Activated effector memory CD4-positive, alpha-beta T cell treated with anti-CD3 and anti-CD28 coated beads, Interleukin-2, amount 50 U/mL, for 16 hours (primary cell): ENCODE results near the gene XYLB.
"Not testable (repeated sequence)": the region's sequence is repeated elsewhere in the genome, so short reads cannot be mapped to it uniquely, and the experiment has no call there.

Experiments used
- DNase-seq: peaks from one replicate; pipeline ENCODE4 v3.0.0-alpha.2; 2020

XYLB gene

GRCh38 chr3:38346587-38347410 is at the start of gene XYLB:
Gene XYLB, plus strand, starts transcription at chr3:38346785. Its CDS starts 84 bp downstream, at chr3:38346869.
- peak; percentile 92 for DNase-seq

DNA sequence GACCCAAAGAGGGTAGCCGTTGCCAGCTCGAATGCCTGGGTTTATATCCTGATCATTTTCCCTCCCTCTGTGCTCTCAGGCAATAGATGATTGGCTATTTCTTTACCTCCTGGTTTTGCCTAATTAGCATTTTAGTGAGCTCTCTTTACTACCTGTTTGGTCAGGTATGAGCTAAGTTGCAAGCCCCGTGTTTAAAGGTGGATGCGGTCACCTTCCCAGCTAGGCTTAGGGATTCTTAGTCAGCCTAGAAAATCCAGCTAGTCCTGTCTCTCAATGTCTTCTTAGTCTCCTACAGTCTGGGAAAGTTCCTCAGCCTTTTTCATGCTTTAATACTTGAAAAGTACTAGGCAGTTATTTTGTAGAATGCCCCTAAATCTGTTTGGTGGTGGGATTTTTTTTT is 49.5 kb upstream of the XYLB start:
- DNase-seq = not testable (repeated sequence)

DNA sequence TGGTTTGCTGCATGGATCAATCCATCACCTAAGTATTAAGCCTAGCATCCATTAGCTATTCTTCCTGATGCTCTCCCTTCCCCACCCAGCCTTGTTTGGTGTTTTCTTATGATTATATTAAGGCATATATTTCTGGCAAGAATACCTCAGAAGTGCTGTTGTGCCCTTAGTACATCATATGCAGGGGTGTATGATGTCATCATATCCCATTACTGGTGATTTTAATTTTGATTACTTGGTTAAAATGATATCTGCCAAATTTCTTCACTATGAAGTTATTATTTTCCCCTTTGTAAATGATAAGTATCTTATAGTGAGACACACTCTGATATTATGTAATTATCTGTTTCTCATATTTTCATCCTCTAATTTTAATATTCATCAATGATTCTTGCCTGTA is 49.0 kb upstream of the XYLB start:
- DNase-seq = no peak

DNA sequence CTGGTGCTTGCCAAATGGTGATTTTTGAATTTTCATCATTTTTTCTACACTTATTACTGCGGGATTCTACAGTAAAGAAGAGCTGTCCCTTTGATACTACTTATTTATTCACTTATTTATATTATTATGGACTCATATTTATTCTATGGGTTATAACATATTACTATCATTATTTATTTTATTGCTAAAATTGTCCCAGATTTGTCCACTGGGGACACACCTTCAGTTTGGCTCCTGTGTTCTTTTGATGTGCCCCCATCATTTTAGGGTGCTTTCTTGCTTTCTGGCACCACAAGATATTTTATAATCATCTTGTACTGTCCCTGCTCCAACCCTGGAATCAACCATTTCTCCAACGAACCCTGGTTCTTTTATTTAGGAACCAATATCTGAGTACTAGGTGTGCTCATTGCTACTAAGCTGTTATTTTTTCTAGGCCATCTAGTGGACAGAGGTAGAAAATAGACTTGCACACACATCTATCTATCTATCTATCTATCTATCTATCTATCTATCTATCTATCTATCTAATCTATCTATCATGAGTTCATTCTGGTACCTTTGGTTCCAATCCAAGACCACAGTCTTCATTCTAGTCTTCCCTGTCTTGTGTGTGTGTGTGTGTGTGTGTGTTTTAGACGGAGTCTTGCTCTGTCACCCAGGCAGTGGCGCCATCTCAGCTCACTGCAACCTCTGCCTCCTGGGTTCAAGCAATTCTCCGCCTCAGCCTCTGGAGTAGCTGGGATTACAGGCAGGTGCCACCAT is 48.5 kb upstream of the XYLB start:
- DNase-seq = no peak

- DNase-seq = no peak
Observed at GRCh38 chr3:38306941-38307340, 39.6 kb upstream of the XYLB start.

DNA sequence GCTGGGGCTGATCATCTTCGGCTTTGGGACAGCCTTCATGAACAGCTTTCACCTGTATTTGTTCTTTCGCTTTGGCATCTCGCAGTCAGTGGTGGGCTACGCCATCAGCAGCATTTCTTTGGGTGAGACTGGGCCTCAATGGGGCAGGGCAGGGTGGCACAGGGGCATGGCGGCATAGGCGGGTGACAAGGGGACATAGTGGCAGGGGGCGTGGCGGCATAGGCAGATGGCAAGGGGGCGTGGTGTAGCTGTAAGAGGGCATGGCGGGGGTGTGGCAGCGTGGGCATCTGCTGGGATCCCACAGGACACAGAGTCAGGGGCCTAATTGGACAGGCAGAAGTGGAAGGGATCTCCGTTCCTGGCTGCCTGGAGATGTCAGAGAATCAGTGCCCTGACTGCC is 39.0 kb upstream of the XYLB start:
- DNase-seq = no peak

DNA sequence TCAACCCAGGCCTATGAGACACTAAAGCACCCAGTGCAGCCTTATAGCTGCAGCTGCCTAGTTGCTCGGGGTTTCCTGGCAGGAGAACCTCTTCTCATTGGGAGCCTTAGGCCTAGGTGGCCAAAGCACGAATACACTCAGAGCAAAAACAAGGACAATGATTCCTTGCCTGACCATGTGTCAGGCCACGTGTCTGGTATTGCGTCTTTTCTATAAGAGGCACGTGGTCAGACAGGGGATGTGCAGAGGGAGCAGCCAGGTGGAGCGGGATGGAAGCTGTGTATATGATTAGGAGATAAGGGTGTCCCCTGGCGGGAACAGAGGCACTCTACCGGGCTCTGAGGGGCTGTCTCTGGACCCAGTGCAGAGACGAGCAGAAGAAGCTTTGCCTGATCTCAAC is 38.1 kb upstream of the XYLB start:
- no peak for DNase-seq

DNA sequence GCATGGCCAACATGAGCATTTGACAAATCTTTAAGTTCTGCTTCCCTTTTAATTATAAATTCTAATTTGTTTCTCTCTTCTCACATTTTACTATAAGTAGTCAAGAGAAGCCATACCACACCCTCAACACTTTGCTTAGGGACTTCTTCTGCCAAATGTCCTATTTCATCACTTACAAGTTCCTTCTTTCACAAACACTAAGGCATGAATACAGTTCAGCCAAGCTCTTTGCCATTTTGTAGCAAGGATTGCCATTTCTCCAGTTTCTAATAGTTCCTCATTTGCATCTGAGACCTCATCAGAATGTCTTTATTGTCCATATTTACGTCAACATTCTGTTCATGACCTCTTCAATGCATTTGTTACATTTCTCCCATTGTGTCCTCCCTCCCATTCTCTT is 35.1 kb upstream of the XYLB start:
- DNase-seq = no peak

DNA sequence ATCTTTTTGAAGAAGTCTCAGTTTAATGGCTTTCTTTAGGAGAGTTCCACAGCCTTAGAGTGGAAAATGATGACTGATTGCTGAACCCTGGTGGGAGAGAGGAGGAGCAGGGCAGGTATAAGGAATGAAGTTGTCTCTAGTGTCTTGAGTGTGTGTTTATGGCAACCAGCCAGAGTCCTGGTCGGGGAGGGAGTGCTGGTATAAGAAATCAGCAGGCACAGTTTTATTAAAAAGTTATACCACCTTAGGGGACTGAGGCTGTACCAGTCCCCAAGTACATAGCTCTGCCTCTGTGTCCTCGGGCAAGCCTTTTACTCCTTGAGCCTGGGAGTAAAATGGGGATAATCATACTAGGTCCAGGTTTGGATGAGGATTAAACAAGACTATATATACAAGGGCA is 34.6 kb upstream of the XYLB start:
- no peak for DNase-seq

DNA sequence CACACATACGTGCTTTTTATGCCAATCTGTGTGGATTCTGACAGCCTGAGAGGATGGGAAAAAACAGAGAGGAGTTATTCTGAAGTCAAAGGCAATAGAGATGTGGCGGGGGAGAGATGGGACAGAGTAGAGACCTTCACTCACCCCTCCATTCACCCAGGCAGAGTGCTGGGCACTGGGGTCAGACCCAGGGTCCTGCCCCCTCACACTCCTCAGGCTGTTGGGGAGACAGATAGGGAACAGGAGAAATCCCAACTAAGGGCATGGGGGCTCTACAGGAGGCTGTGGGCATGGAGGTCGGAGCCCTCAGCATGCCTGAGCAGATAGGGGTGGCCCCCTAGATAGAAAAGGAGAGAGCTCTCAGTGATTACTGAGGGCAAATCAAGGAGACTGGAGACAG is 34.2 kb upstream of the XYLB start:
- no peak for DNase-seq

DNA sequence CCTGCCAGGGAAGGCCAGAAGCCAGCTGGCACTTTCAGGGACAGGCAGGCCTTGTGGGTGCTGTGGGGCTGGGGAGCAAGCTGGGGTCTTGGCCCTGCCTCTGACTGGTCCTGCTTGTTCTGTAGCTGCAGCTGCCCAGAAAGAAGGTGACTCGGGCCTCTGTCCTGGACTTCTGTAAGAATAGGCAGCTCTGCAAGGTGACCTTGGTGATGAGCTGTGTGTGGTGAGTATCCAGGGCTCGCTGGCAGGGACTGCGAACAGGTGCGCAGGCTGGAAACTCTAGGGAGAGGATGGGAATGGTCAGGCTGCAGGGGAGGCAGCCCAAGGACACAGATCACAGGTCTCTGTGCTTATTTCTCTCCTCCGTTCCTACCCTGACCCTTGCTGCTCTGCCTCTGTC is 33.3 kb upstream of the XYLB start:
- no peak for DNase-seq

DNA sequence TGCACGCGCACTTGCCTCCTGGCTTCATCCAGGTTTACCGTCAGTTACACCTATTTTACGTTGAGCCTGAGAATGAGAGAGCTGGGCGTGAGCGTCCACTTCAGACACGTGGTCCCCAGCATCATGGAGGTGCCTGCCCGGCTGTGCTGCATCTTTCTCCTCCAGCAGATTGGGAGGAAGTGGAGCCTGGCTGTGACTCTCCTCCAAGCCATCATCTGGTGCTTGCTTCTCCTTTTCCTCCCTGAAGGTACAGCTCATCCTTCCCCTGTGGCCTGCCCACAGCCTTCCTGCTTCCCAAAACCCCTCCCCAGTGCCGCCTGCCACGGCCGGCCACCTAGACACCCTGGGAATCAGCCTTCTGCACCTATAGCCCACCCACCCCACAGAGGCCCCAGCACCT is 32.9 kb upstream of the XYLB start:
- no peak for DNase-seq

DNA sequence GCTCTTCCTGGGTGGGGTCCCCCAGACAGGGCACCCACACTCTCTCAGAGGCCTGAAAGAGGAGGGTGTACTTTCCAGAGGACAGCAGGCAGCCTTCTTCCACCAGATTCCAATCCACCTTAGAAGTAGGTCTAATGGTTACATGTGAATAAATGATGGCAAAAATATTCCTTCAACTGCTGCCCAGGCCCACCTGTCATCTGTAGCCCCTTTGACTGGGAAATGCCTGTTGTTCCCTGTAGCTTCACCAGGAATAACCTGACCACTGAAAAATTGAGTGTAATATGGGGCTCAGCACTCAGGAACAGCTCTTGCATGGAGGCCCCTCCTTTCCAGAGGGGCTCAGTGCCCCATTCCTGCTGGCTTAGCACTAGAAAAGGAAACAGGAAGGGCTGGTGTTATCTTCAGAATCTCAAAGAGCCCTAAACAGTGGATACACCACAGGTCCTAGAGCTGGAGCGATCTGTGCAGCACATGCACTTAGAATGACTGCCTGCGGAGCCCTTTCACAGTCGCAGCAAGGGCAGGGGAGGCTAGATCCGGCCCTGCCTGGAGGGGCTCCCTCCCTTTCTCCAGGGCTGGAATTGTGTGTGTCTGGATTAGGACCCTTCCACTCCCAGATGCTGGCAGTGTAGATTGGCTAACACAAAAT is 32.3 kb upstream of the XYLB start:
- no peak for DNase-seq

GRCh38 chr3:38314764-38315487 is 31.7 kb upstream of the XYLB start:
- no peak for DNase-seq

DNA sequence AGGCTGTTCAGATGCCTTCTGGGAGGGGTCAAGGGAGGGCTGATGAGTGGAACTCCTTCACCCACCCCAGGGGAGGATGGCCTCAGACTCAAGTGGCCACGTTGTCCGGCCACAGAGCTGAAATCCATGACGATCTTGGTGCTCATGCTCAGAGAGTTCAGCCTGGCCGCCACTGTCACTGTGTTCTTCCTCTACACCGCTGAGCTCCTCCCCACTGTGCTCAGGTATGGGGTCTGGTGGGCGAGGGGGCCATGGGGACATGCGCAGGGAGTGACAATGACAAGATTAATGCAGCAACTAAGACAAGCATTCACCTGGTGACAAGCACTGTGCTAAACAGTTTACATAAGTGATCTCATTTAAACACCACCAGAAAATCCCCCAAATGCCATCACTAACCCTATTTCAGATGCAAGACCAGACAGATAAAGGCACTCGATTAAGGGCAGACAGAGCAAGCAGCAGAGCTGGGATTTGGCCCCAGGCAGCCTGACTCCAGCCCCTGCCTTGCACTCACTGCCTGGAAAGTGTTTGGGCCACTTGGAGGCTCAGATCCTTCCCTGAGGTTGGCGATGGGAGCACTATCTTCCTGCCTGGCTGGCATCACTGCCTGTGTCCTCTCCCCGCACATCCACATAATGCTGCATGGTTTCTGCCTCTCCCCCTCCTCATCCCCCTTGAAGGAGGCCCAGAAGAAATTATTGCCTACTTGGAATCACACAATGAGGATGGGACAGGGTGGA is 30.9 kb upstream of the XYLB start:
- DNase-seq = no peak

DNA sequence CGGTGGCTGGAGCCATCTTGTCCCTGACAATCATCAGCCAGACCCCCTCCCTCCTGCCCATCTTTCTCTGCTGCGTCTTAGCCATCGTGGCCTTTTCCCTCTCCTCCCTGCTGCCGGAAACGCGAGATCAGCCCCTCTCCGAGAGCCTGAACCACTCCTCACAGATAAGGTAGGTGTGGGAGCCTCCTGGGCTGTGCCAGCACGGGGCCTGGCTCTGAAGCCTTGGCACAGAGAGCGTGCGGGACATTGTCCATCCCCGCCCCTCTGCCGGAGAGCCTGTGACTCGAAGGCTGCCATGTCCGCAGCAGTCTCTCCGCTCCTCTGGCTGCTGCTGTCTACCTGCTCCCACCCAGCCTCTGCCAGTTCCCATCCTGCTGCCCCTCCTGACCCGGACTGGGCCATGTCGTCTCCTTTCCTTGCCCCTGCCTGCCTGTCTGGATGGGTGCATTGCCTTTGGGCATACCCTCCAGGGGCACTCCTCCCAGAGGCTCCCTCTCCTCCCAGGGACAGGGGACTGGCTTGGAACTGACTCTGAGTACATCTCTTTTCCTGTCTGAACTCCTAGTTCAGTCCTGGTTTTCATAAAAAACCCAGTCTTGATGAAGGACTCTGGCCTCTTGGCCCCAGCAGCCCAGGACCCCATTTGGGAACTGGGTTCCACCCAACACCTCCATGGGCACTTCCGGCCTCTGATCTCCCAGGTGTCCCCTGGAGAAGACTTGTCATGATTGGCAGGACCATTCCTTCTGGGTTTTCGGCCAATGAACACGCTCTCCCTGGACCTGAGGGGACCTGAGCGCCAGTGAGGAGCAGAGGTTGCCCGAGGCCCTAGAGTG is 30.0 kb upstream of the XYLB start:
- DNase-seq = no peak

DNA sequence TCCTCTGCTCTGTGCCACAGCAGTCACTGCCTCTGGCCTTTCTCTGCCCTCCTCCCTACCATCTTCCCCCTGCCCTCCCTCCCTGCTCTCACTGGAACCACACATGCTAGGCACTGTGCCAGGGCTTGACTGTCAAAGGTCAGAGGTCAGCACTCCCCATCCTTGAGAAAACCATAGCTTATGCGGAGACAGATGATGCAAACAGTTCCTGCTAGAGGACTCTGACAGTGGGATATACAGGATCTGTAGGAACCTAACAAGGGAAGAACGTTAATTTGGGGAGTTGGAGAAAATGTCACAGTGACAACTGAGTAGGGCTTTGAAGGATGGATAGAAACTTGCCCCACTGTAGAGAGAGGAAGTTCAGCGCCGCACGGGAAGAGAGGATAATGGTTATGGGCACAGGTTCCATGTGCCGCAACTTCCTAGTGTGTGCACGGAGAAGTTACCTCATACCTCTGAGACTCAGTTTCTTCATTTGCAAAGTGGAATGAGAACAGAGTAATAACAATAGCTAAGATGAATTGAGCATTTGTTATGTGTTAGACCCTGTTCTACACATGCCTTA is 29.3 kb upstream of the XYLB start:
- no peak for DNase-seq

DNA sequence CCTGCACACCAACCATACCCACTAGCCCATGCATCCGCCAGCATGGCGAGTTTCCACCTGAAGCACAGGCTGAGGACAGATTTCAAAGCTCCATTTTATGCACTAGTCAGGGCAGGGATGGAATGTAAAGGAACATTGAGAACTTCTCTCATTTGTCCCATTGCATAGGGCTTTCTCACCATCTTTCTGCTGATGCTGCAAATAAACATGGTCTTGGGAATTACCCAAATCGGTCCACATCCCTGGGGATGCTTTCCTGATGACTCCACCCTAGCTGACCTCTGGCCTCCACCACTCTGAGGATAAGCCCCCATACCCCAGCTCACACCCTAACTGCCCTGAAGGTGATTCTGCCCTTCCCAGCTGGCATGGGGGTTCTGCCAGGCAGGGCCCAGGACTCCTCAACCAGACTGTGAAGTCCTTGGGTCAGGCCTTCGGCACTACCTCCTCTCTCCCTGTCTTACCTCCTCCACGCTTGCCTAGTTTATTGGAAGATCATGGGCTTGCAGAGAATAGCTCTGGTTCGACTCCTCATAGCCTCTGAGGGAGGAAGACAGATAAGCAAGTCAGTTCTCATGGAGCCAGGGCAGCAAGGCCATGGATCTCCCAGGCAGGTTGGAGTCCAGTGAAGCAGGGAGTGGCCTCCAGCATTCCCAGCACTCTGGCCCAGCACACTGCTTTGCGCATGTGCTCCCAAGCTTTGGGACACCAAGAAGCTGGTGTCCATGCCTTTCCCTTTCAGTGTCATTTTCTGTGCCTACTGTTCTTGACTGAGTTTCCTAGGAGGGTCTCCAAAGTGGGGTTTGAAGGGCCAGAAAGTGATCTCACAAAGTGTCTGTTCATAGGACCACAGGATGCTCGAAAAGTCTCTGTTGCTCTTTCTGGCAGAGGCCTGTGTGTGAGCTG is 27.6 kb upstream of the XYLB start:
- no peak for DNase-seq

DNA sequence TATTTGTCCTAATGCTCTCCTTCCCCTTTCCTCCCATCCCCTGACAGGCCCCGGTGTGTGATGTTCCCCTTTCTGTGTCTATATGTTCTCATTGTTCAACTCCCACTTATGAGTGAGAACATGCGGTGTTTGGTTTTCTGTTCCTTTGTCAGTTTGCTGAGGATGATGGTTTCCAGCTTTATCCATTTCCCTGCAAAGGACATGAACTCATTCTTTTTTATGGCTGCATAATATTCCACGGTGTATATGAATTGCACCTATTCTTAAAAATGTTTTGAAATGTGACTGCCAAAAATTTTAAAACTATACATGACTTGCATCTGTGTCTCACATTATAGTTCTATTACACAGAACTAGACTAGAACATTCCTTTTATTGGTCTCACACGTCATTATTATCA is 25.9 kb upstream of the XYLB start:
- not testable (repeated sequence) for DNase-seq

DNA sequence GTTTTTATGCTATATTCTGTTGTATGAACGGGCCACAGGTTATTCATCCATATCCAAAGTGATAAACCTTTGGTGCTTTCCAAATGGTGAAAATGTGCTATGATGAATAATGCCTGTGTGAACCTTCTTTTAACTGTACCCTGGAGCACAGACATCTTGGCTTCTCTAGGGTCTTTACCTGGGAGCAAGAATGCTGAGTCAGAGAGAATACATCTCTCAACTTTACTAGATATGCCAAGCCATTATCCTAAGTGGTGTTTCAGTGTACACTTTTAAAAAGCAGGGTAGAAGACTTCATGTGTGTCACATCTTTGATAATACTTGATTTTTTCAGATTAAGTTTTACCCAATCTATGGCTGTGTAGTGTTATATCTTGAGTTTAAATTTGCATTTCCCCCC is 23.5 kb upstream of the XYLB start:
- DNase-seq = no peak
